Astrocyte of the spinal cord (primary cell): ENCODE data around the gene GGNBP2.

ENCODE experiments used
- DNase-seq: peaks from one replicate; pipeline ENCODE4 v3.0.0; 2011; ENCODE audit warnings: low read depth, low spot score
- H3K4me3 ChIP-seq: 2 replicates; pipeline ENCODE4 v1.5.1; 2011; ENCODE audit warnings: low read depth, mild to moderate bottlenecking, low read length, moderate library complexity
- in situ Hi-C: cut with HindIII; loops from 2 replicates; pipeline ENCODE4 v1.10.0; 2017; ENCODE audit warnings: low sequenced_read_pairs
- TF ChIP-seq, protein P1 (sequence below): IDR thresholded peaks from 2 replicates; pipeline ENCODE4 v1.5.1; 2012; ENCODE audit warnings: low read depth, mild to moderate bottlenecking, low read length, inconsistent platforms

Gene GGNBP2

DNA sequence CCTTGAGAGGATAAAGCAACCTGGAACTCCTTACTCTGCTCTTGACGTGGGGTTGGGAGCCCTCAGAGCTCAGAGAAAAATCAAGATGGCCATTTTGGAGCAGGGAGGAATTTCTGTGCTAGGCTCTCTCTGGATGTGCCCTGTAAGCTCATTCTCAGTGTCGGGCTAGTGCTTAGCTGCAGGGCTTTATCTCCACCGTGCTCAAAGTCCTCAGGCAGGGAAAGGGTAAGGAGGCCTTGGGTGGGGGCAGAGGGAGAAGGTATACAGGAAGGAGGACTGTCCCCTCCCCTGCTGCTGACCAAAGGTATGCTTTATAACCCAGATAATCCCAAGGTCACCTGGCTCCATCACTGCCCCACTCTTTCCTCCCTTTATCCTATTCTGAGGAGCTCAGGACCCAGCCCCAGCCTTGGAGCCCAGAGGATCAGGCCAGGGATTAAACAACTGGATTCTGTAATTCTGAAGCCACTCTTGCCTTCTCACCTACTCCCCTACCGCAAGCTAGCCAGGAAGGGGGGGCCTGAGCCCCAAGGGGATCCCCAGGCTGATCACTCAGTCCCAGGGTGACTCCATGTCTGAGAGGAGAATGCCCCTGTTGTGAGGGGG is 48.1 kb downstream of the GGNBP2 start:
- in situ Hi-C loops: no loop called here
- TF ChIP-seq, protein P1, sequence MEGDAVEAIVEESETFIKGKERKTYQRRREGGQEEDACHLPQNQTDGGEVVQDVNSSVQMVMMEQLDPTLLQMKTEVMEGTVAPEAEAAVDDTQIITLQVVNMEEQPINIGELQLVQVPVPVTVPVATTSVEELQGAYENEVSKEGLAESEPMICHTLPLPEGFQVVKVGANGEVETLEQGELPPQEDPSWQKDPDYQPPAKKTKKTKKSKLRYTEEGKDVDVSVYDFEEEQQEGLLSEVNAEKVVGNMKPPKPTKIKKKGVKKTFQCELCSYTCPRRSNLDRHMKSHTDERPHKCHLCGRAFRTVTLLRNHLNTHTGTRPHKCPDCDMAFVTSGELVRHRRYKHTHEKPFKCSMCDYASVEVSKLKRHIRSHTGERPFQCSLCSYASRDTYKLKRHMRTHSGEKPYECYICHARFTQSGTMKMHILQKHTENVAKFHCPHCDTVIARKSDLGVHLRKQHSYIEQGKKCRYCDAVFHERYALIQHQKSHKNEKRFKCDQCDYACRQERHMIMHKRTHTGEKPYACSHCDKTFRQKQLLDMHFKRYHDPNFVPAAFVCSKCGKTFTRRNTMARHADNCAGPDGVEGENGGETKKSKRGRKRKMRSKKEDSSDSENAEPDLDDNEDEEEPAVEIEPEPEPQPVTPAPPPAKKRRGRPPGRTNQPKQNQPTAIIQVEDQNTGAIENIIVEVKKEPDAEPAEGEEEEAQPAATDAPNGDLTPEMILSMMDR: no peak
- DNase-seq: no peak
- peak overlapping the region; percentile 54 for H3K4me3 ChIP-seq

DNA sequence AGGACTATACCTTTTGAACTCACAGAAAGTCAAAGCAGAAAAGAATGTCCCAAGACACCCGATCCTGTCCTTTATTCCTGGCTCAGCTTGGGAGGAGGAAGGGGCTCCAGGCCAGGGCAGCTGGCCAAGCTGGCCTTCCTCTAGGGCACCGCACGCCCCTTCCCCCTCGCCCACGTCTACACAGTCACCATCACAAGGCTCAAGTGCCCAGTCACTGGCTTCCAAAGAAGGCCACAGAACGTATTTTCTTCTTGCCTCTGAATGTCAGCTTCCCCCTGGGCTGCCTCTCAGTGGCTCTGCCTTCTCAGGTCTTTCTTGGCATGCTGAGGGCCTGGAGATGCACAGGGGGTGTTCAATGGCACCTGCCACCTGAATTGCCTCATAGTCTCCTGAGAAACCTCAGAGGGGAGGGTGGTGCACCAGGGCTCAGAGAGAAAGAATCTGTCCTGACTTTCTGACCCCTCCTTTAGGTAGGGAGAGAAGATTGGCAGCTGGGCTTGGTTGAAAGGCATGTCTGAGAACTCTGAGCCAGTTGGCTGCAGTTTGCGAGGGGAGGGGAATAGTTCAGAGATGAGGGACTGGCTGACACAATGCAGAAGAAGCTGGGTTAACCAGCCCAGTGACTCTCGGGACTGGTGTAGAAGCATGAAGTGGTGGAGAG is 49.1 kb downstream of the GGNBP2 start:
- TF ChIP-seq, protein P1: no peak
- in situ Hi-C loops: no loop called here
- no peak for DNase-seq
- no peak overlapping the region for H3K4me3 ChIP-seq

DNA sequence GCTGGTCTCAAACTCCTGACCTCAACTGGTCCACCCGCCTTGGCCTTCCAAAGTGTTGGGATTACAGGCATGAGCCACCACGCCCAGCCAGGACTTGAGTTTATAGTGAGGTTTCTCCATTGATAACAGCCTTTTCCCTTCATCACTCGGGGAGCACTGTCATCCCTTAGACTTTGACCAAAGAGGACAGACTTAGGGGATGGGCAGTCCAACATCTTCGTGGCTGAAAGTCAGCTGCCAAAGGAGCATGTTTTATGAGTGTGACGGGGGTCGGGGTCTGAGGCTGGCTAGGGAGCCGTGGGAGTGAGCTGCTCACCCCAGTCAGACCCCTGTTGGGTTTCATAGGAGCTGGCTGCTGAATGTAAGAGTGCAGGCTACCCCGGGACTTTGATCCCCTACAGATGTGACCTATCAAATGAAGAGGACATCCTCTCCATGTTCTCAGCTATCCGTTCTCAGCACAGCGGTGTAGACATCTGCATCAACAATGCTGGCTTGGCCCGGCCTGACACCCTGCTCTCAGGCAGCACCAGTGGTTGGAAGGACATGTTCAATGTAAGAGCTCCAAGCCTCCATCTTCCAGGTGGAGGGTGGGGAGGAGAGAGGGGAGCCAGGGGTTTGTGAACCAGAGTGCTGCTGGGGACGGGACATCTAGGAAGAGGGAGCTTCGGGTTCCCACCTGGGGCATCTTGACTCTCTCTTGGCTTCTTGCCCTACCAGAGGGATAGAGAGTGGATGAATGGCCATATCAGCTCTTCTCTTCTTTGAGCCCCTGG is 50.1 kb downstream of the GGNBP2 start:
- DNase-seq: no peak
- in situ Hi-C loops: no loop called here
- TF ChIP-seq, protein P1: no peak
- no peak overlapping the region for H3K4me3 ChIP-seq

- DNase-seq: no peak
- in situ Hi-C loops: no loop called here
- TF ChIP-seq, protein P1: no peak
- no peak overlapping the region for H3K4me3 ChIP-seq
Measured at GRCh38 chr17:36597226-36597625, 52.5 kb downstream of the GGNBP2 start.

- TF ChIP-seq, protein P1: no peak
- in situ Hi-C loops: no loop called here
- no peak overlapping the region for H3K4me3 ChIP-seq
- no peak for DNase-seq
Measured at GRCh38 chr17:36597866-36598777, 53.4 kb downstream of the GGNBP2 start.

GRCh38 chr17:36598951-36599401 is 54.3 kb downstream of the GGNBP2 start:
- DNase-seq: no peak
- in situ Hi-C loops: no loop called here
- TF ChIP-seq, protein P1: no peak
- no peak overlapping the region for H3K4me3 ChIP-seq
